Stimulated activated naive CD8-positive, alpha-beta T cell treated with anti-CD3 and anti-CD28 coated beads, Interleukin-15, Interleukin-2, amounts not matched to agents 100 U/mL and 50 U/mL, for 24 hours (primary cell): Measurements from ENCODE around the gene EEF2KMT.
"Not testable (repeated sequence)": the region's sequence is repeated elsewhere in the genome, so short reads cannot be mapped to it uniquely, and the experiment has no call there.

Experiments
- ATAC-seq: fragments of 150-1000 bp; cut with Tn5 transposase; one replicate; pipeline ENCODE4 v1.10.0; 2021
- DNase-seq: peaks from one replicate; pipeline ENCODE4 v3.0.0; 2021

The EEF2KMT gene

GRCh38 chr16:5097470-5098220 is at the start of gene EEF2KMT:
Gene EEF2KMT, minus strand, starts transcription at chr16:5097795. Its CDS starts 56 bp downstream, at chr16:5097739.
- DNase-seq (peak; percentile 96), ATAC-seq (peak; percentile 99)

- not testable (repeated sequence) for DNase-seq, ATAC-seq
Measured at GRCh38 chr16:5144621-5144956, 47.0 kb upstream of the EEF2KMT start.

GRCh38 chr16:5143761-5144620 is 46.4 kb upstream of the EEF2KMT start:
- no peak for ATAC-seq
- no peak for DNase-seq

GRCh38 chr16:5140151-5140550 is 42.6 kb upstream of the EEF2KMT start:
- not testable (repeated sequence) for ATAC-seq

GRCh38 chr16:5134739-5135452 is 37.3 kb upstream of the EEF2KMT start:
- not testable (repeated sequence) for DNase-seq, ATAC-seq

More at GRCh38 chr16:5140151-5140550, 42.6 kb upstream of the EEF2KMT start:
- not testable (repeated sequence) for DNase-seq

GRCh38 chr16:5132915-5133600 is 35.5 kb upstream of the EEF2KMT start:
- ATAC-seq = not testable (repeated sequence)

GRCh38 chr16:5131467-5132004 is 33.9 kb upstream of the EEF2KMT start:
- DNase-seq, ATAC-seq: not testable (repeated sequence)

More at GRCh38 chr16:5132915-5133600, 35.5 kb upstream of the EEF2KMT start:
- not testable (repeated sequence) for DNase-seq

- DNase-seq = peak; percentile 49
- ATAC-seq = not testable (repeated sequence)
Measured at GRCh38 chr16:5117300-5118087, 19.9 kb upstream of the EEF2KMT start.

GRCh38 chr16:5116780-5117295 is 19.2 kb upstream of the EEF2KMT start:
- not testable (repeated sequence) for DNase-seq, ATAC-seq

- not testable (repeated sequence) for ATAC-seq, DNase-seq
Measured at GRCh38 chr16:5110933-5111332, 13.3 kb upstream of the EEF2KMT start.

GRCh38 chr16:5108505-5109158 is 11.0 kb upstream of the EEF2KMT start:
- DNase-seq (no peak), ATAC-seq (no peak)

- DNase-seq, ATAC-seq: not testable (repeated sequence)
Measured at GRCh38 chr16:5105039-5105438, 7.4 kb upstream of the EEF2KMT start.

GRCh38 chr16:5103296-5104032 is 5.9 kb upstream of the EEF2KMT start:
- ATAC-seq, DNase-seq: not testable (repeated sequence)

- DNase-seq, ATAC-seq: not testable (repeated sequence)
Measured at GRCh38 chr16:5099174-5099573, 1.6 kb upstream of the EEF2KMT start.

- not testable (repeated sequence) for ATAC-seq
- peak; percentile 74 for DNase-seq
Measured at GRCh38 chr16:5098221-5099159, 895 bp upstream of the EEF2KMT start.

- ATAC-seq = not testable (repeated sequence)
- DNase-seq = peak; percentile 37
Measured at GRCh38 chr16:5097061-5097469, 530 bp downstream of the EEF2KMT start.

GRCh38 chr16:5096437-5097060 is 1.0 kb downstream of the EEF2KMT start:
- not testable (repeated sequence) for ATAC-seq, DNase-seq
